Activated CD8-positive, alpha-beta memory T cell treated with anti-CD3 and anti-CD28 coated beads for 48 hours (primary cell): ENCODE data around the gene MPHOSPH9.
A peak's percentile ranks its signal among the peaks of the same experiment; 100 is the strongest.

ENCODE experiments used
- DNase-seq, 3 experiments: peaks; one replicate each; pipeline ENCODE4 v3.0.0-alpha.2; 2020; ENCODE audit warnings: low read depth in 2 of 3, low spot score in 2 of 3

The MPHOSPH9 gene

GRCh38 chr12:123232807-123233504 lies at the start of gene MPHOSPH9, which contains the start of gene MTRFR:
Gene MPHOSPH9 (minus strand): TSS chr12:123233141. CDS start chr12:123230364, 2,777 bp downstream.
Gene MTRFR (plus strand): TSS chr12:123233436. CDS start chr12:123253675, 20,239 bp downstream.
- peak; percentile 90 to 97 (median 95) for DNase-seq

GRCh38 chr12:123282111-123282510 lies 49.2 kb upstream of the MPHOSPH9 start:
- DNase-seq: no peak

- DNase-seq: no peak
Measured at GRCh38 chr12:123280971-123281370, 48.0 kb upstream of the MPHOSPH9 start.

GRCh38 chr12:123278101-123278627 lies 45.2 kb upstream of the MPHOSPH9 start:
- no peak for DNase-seq

- DNase-seq: no peak
Measured at GRCh38 chr12:123273166-123273565, 40.2 kb upstream of the MPHOSPH9 start.

- peak; percentile 37 to 54 (median 44) for DNase-seq
Measured at GRCh38 chr12:123271001-123271668, 38.2 kb upstream of the MPHOSPH9 start.

GRCh38 chr12:123270214-123271000 lies 37.5 kb upstream of the MPHOSPH9 start:
- no peak for DNase-seq

- no peak for DNase-seq
Measured at GRCh38 chr12:123269896-123270213, 36.9 kb upstream of the MPHOSPH9 start.

- DNase-seq: peak in 1 of 3 experiments; percentile 32
Measured at GRCh38 chr12:123269395-123269892, 36.5 kb upstream of the MPHOSPH9 start.

- no peak for DNase-seq
Measured at GRCh38 chr12:123268850-123269249, 35.9 kb upstream of the MPHOSPH9 start.

GRCh38 chr12:123267991-123268843 lies 35.3 kb upstream of the MPHOSPH9 start:
- DNase-seq: no peak

GRCh38 chr12:123267335-123267920 lies 34.5 kb upstream of the MPHOSPH9 start:
- DNase-seq: no peak

- DNase-seq: no peak
Measured at GRCh38 chr12:123266679-123267277, 33.8 kb upstream of the MPHOSPH9 start.

- no peak for DNase-seq
Measured at GRCh38 chr12:123265851-123266678, 33.1 kb upstream of the MPHOSPH9 start.

GRCh38 chr12:123264642-123265041 lies 31.7 kb upstream of the MPHOSPH9 start:
- DNase-seq: no peak

GRCh38 chr12:123263196-123263817 lies 30.4 kb upstream of the MPHOSPH9 start:
- no peak for DNase-seq

GRCh38 chr12:123261196-123261595 lies 28.3 kb upstream of the MPHOSPH9 start:
- DNase-seq: no peak

- DNase-seq: no peak
Measured at GRCh38 chr12:123260081-123260480, 27.1 kb upstream of the MPHOSPH9 start.
